Measurements from ENCODE around the gene POT1. TPM values are rescaled to one million over a fixed set of nuclear protein-coding genes. Genes with fewer than 3 reads are reported as not detected.

The POT1 gene
- total and polyA plus RNA-seq, 2 of the 4 experiments (the other 2 are of a cell fraction) = 12.7 to 28.5 TPM

DNA sequence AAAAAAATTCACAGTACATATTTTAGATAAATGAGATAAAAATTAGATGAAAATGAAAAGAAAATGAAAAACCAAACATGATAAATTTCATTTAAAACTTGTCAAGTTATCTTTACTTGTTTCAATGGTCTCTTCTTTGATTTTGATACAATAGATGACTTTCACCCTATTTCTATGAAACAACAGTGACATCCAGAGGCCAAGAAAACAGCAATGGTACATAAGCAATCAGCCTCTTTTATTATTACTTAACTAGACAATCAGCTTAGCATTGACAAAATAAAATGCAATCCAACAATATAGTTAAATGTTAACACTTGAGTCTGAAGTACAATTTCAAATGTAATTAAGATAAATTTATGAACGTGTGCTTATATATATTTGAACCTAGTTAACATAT lies 89.2 kb downstream of the POT1 start:
- TF ChIP-seq RAD21 (IDR thresholded peaks at IDR 0.05; ENCODE audit: low read length) (peak; percentile 26; the same call in 1 of the 2 replicates), BHLHE40 (IDR thresholded peaks at IDR 0.05; ENCODE audit: low read depth, low read length) (no peak), POLR2A (IDR thresholded peaks at IDR 0.05; ENCODE audit: low read depth, low read length) (no peak), MAZ (IDR thresholded peaks at IDR 0.05; ENCODE audit: borderline replicate concordance, low read depth, low read length) (no peak), FOS (IDR thresholded peaks at IDR 0.05; ENCODE audit: low read depth, low read length) (no peak)
- TF ChIP-seq, protein P1, sequence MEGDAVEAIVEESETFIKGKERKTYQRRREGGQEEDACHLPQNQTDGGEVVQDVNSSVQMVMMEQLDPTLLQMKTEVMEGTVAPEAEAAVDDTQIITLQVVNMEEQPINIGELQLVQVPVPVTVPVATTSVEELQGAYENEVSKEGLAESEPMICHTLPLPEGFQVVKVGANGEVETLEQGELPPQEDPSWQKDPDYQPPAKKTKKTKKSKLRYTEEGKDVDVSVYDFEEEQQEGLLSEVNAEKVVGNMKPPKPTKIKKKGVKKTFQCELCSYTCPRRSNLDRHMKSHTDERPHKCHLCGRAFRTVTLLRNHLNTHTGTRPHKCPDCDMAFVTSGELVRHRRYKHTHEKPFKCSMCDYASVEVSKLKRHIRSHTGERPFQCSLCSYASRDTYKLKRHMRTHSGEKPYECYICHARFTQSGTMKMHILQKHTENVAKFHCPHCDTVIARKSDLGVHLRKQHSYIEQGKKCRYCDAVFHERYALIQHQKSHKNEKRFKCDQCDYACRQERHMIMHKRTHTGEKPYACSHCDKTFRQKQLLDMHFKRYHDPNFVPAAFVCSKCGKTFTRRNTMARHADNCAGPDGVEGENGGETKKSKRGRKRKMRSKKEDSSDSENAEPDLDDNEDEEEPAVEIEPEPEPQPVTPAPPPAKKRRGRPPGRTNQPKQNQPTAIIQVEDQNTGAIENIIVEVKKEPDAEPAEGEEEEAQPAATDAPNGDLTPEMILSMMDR (conservative IDR thresholded peaks at IDR 0.05; ENCODE audit: low read depth, low read length) = peak; percentile 32
- H2AK9ac ChIP-seq (replicated peaks; ENCODE audit: low read depth, low read length, poor library complexity) = no peak overlapping the region

More for the DNA sequence above, 89.2 kb downstream of the POT1 start:
- Histone ChIP-seq H3K79me1 (ENCODE audit: low read depth in 1 of 2, low read length in 2 of 2) (no peaks in the 10 kb centered on the region), H3K27ac (ENCODE audit: insufficient read depth, low read length) (no peak overlapping the region), H3K9me3 (ENCODE audit: control insufficient read depth, insufficient read depth, low read length) (no peaks in the 10 kb centered on the region), H4K8ac (ENCODE audit: low read depth in 2 of 2, low read length in 2 of 2) (no peak overlapping the region), H3K56ac (ENCODE audit: extremely low read depth, insufficient read depth, low read length) (no peak overlapping the region), H2AFZ (replicated peaks; ENCODE audit: low read length, poor library complexity) (no peak overlapping the region), H4K20me1 (ENCODE audit: insufficient read depth, low read length) (no peaks in the 10 kb centered on the region), H2BK20ac (ENCODE audit: low read depth, low read length) (no peak overlapping the region), H3K4me3 (ENCODE audit: insufficient read depth, low read depth, low read length) (no peak overlapping the region), H2BK15ac (ENCODE audit: low read depth, low read length) (no peak overlapping the region), H4K5ac (ENCODE audit: low read depth, low read length) (no peak overlapping the region), H2BK120ac (ENCODE audit: low read depth, low read length) (no peak overlapping the region), H2AK5ac (ENCODE audit: low read depth, low read length) (no peak overlapping the region), H2BK5ac (ENCODE audit: low read depth, low read length, poor library complexity, severe bottlenecking) (no peak overlapping the region), H3K36me3 (ENCODE audit: control insufficient read depth, insufficient read depth, low read length) (peaks cover 2% of the 10 kb centered on the region; the same call in 1 of the 2 replicates), H3K9ac (ENCODE audit: low read depth, low read length) (no peak overlapping the region), H3K4ac (ENCODE audit: low read depth, low read length) (no peak overlapping the region), H3K4me1 (ENCODE audit: control insufficient read depth, insufficient read depth, low read length) (no peaks in the 10 kb centered on the region), H3K4me2 (ENCODE audit: low read depth, low read length) (no peak overlapping the region), H3K18ac (ENCODE audit: low read depth, low read length) (no peak overlapping the region), H3K14ac (replicated peaks; ENCODE audit: low read depth, low read length) (no peak overlapping the region), H3K9me1 (ENCODE audit: insufficient read depth, low read length) (no peaks in the 10 kb centered on the region), H3K27me3 (ENCODE audit: control insufficient read depth, insufficient read depth, low read length) (no peaks in the 10 kb centered on the region), H3K23ac (ENCODE audit: low read depth, low read length) (no peak overlapping the region), H4K91ac (ENCODE audit: insufficient read depth, low read depth, low read length) (no peak overlapping the region)
- POLR2A ChIA-PET (ENCODE audit: unreplicated experiment) = no interaction called here
- CTCF ChIA-PET = interaction anchor here (0.9 kb wide), 1 partner anchor 24 kb away, joined by 3 read pairs; no protein-coding TSS in a partner anchor
- DNase-seq (no peak), ATAC-seq (ENCODE audit: low read depth) (no peak)
- WGBS, 2 experiments (ENCODE audit: extremely low coverage in 2 of 2, insufficient read length in 1 of 2) = no CpG with 5 or more reads among the region's 1 CpG
- dilution Hi-C loops (cut with HindIII; ENCODE audit: low sequenced_read_pairs, unreplicated experiment) (no loop called here), intact Hi-C loops (cut with micrococcal nuclease) (loop anchor here (5.0 kb wide), 1 partner anchor 688 kb away; no protein-coding TSS in a partner anchor), in situ Hi-C loops (cut with MboI; ENCODE audit: low sequenced_read_pairs) (no loop called here)
- BruUV-seq (replicated peaks) = no TSS peak

All from IMR-90 (cell line).